ENCODE measurements around the gene COG8.
A peak's percentile ranks its signal among the peaks of the same experiment; 100 is the strongest.

The COG8 gene

DNA sequence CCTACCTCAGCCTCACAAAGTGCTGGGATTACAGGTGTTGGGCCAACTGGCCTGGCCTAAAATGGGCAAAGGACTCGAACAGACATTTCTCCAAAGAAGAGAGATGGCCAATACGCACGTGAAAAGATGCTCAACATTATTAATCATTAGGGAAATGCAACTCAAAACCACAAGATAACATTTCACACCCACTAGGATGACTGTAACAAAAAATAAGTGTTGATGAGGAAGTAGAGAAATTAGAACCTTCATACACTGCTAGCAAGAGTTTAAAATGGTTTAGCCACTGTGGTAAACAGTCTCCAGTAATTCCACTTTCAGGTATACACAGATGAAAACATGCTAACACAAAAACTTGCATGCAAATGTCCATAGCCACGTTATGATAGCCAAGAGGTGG lies 6.6 kb upstream of the COG8 start:
- DNase-seq (ENCODE audit: low read depth, low spot score): no peak

DNA sequence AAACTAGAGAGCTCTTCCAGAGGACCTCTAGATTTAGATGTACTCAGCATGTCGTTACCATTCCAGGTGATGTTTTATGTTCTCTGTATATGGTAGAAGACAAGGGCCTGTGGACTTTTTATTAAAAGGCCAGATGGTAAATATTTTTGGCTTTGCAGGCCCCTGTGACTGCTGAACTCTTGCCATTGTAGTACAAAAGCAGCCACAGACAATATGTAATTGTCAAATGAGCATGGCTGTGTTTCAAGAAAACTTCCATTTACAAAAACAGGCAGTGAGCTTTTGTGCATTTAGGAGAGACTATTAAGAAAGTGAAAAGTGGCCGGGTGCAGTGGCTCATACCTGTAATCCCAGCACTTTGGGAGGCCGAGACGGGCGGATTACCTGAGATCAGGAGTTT lies 4.8 kb upstream of the COG8 start:
- DNase-seq (ENCODE audit: low read depth, low spot score): no peak

DNA sequence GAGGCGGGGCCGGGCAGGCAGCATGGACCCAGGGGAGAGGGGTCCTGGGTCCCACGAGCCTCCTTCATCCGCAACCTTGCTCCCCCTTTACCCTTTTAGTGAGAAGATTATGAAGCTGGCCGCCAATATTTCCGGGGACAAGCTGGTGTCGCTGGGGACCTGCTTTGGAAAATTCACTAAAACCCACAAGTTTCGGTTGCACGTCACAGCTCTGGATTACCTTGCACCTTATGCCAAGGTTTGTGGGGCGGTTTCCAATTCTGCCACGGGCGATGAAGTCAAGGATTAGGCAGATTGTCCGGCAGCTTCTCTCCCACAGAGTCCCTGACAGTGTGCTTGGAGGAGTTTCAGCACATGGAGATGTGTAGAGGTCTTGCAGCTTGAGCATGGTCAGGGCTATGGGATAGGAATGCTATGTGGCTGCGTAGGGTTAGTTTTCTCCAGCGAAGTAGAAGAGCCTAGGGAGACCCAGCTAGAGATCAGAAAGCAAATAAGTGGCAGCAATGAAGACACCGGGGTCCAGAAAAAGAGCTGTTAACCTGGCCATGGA lies 806 bp upstream of the COG8 start:
- DNase-seq (ENCODE audit: low read depth, low spot score): no peak

DNA sequence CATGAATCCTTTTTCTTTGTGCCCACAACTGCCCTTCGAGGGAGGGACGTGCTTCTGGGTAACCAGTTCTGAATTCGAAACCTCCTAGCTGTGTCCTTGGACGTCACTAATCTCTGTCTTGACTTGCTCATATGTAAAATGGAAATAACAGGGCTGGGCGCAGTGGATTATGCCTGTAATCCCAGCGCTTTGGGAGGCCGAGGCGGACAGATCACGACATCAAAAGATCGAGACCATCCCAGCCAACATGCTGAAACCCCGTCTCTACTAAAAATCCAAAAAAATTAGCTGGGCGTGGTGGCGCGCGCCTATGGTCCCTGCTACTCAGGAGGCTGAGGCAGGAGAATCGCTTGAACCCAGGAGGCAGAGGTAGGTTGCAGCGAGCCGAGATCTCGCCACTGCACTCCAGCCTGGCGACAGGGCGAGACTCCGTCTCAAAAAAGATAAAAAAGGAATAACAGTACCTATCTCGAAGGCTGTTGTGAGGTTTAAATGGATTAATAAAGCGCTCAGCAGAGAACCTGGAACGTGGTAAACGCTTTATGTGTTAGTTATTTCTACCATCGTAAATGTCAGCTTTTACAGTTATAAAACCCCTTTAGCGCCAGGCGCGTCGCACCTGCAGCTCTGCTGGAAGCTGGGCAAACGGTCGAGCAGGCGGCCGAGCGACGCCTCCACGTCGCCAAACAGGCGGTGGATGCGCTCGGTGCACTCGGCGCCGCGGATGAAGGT lies 641 bp downstream of the COG8 start:
- no peak for DNase-seq (ENCODE audit: low read depth, low spot score)

DNA sequence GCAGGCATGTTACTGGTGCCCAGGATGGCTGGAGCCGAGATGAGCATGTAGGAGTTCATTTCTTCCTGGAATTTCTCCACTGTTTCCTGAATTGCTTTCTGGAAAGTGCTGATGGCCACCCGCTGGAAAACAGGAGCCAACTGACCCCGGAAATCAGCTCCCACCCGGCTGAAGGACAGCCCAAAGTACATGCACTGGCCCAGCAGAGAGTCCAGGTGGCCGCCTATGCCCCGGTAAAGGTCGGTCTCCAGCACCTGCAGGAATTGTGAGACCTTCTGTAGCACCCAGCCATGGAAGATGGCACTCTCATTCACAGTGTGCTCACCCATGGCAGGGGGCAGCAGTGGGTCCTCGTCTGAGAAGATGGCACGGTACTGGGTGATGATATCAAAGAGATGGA lies 4.7 kb downstream of the COG8 start:
- no peak for DNase-seq (ENCODE audit: low read depth, low spot score)

DNA sequence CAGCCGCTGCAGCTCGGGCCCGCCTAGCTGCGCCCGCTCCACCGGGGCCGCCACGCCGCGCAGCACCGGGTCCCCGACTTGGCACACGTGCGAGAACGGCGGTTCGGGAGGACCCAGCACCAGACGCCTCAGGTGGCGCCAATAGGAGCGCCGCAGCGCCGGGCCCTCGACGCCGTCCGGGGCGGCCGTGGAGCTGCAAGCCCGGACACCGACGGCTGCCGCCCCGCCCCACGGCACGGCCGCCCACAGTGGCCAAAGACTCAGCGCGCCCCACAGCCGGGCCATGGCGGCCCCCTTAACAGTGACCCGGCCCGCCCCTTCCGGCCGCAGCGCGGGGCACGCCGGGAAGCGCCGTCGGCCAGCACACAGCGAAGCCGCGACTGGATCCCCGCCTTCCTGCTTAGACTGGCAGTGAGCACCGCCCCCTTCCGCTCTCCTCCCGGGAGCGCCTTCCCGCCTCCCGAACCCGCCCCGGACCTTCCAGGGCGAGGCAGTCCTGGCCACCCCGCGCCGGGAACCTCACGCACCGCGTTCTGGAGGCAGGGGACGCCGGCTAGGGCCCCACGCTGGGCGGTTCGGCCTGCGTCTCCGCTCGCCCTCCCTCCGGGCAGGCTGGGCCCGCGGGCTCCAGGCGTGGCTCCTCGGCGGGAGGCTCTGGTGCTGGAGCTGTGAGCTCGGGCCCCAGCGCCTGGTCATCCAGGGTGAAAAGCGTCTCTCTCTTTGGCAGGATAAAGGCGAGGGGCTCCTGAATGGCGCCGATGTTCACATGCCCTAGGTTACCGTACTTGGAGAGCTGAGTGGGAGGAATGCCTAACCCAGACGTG lies 8.9 kb downstream of the COG8 start, which contains the start of gene PDF:
Gene PDF, minus strand, starts transcription at position 303 of the 824 bp plus-strand sequence. Its CDS starts 18 bp downstream, at position 285.
- peak; percentile 67 for DNase-seq (ENCODE audit: low read depth, low spot score)

DNA sequence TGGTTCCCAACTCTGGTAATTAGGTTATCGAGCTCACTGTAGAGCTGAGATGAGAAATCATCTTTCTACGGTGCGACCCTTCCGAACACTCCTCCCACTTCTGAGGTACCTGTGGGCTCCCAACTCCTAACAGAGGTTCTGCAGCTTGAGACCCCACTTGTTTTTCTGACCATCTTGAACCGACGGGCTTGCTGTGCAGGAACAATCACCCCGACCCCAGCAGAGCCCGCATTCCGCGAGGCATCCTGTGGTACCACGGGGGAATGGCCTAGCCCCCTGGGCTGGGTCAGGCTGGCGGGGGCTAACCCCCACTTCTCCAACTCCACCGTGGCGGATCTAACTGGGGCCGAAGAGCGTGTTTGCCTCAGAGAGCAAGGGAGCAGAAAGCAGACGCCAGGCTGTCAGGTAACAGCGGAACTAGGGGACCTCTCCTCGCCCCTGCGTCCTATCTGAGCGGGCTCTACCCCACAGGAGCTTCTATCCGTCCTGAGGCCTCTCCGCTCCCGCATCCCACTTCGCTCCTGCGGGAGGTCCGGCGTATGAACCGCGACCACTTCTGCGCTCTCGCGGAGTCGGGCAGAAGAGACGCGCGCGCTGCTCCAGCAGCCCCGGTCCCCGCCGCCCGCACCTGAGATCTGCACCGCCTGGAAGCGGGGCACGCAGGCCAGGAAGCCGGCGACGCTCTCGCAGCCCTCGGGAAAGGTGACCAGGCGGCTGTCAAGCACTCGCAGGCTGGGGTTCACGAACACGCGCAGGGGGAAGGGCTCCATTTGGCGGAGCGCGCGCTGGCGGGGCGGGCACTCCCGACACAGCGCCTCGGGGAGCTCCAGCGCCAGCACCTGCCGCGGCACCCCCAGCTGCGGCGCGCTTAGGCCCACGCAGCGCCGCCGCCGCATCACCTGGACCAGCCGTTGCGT lies 9.7 kb downstream of the COG8 start:
- no peak for DNase-seq (ENCODE audit: low read depth, low spot score)

DNA sequence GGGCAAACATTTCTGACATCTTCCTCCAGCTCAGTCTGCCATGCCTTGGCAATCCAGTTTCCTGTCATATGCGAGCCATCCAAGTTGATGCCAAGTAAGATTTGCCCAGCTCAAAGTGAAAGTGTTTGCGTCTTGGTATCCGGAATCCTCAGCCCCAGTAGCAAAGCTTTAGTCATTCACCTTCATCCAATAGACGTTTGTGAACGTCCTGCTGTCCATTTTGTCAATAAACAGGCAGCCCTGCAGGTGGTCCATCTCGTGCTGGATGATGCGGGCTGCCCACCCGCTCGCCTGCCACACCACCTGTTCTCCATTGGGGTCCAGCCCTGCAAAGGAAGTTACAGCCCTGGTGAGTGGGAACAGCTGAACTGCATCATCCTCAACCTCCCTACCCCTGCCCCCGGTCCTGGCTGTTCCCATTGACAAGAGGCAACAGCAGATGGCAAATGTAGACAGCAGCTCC lies 10.5 kb downstream of the COG8 start:
- DNase-seq (ENCODE audit: low read depth, low spot score): no peak

DNA sequence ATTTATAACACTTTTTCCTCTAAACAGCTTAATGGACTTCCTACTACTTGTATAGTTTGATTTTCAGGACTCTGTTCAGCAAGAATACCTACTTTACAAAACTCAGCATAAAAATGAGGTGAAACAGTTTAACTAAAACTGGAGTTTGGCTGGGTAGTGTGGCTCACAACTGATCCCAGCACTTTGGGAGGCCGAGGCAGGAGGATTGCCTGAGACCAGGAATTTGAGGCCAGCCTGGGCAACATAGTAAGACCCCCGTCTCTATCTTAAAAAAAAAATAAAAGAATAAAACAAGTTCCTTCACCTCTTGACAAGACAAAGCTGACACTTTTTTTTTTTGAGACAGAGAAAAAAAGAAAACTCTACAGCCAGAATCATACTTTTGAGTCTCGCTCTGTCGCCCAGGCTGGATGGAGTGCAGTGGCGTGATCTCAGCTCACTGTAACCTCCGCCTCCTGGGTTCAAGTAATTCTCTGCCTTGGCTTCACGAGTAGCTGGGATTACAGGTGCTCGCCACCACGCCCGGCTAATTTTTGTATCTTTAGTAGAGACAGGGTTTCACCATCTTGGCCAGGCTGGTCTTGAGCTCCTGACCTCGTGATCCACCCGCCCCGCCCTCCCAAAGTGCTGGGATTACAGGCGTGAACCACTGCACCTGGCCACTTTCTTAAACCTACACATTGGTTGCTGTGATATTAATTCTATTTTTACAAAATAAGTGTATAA lies 11.6 kb downstream of the COG8 start:
- DNase-seq (ENCODE audit: low read depth, low spot score): no peak

DNA sequence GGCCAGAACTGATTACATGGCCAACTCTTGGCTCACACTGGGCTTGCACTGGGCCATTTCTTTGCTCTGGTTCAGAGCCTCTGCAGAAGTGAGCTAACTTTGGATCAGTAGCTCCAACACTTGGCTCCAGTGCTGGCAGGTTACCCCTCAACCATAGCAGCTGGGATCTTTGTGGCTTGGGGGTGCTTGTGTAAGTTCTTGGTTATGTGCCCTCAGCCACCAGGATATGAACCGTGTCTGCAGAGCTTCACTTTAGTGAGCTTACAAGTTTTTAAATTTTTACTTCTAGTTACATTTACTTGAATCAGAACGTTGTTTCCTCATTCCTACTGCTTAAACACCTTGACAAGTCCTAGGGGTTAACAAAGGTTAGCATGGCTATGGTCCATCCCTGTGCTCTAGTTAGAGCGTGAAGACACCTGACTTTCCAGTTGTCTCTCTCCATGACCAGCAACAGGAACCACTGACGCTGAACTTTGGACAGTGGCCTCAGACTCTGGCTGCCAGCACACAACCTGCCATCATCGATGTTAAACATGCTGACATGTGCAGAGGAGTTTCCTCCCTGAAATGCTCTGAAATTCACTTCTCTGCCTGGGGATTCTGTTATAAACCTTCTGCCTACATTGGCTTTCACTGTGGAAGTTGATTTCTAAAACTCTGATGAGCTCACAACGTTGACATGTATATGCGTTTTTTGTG lies 13.0 kb downstream of the COG8 start:
- DNase-seq (ENCODE audit: low read depth, low spot score): no peak

DNA sequence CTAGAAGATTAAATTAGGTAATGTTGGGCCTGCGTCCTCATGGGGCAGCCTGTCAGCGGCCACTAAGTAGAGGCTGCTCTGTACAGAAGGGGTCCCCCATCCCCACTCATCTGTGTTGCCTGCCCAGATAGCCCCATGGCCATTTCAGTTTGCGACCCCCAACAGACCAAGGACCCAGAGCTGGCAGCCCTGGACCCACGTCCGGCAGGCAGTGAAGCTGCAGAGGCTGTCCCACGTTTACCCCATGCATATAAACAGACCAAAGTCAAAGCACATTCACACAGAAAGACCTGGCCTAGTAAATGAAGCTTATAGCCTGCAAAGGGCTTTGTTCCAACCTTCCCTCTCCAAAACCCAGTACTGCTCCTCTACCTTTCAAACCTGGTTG lies 13.6 kb downstream of the COG8 start:
- no peak for DNase-seq (ENCODE audit: low read depth, low spot score)

DNA sequence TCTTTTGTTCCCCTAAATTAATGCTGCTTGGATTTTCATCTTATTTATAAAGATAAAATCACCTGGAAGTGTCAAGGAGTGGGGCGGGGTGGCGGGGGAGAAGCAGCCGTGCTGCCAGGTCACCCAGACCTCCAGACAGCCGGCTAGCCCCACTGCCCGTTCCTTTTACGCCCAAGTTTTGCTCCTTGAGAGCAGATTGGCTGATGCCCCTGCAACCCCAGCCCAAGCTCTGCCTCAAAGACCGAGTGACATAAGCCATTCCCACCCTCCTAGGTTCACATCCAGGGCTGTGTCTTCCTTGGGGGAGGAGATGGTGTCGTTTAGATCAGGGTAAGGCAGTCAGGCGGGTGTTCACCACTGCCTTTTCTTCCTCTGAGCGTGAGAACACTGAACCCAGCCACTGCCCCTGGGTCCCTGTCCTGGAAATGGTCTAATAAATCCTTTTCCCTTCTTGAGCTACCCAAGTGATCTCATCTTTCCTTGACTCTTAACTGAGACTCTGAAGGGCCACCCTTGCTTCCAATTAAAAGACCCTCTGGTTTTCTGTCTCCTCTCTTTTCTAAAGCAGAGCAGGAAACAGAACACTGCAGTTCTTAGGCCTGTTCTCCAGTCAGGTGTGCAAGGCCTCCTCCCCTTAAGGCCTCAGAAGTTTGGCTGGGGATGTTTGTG lies 14.6 kb downstream of the COG8 start:
- no peak for DNase-seq (ENCODE audit: low read depth, low spot score)

DNA sequence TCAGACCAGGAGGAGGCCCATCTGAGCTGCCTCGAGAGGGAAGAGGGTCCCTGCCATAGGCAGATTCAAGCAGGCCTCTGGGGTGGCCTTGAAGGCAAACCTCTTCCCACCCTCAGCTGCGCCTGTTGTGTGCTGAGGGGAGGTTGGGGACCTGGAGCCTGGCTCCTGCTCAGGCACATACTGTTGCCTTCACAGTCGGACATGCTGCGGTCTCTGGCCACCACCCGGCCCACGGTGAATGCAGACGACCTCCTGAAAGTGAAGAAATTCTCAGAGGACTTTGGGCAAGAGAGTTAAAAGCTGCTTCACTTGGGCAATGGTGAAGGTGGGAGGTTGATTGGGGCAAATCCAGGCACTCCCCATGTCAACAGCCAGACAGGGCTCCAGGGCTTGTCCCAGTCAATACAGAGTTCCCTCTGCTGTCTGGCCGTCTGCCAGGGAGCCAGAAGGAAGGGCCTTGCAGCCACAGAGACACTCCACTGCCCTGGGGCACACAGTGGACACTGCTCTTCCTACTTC lies 15.3 kb downstream of the COG8 start:
- no peak for DNase-seq (ENCODE audit: low read depth, low spot score)

DNA sequence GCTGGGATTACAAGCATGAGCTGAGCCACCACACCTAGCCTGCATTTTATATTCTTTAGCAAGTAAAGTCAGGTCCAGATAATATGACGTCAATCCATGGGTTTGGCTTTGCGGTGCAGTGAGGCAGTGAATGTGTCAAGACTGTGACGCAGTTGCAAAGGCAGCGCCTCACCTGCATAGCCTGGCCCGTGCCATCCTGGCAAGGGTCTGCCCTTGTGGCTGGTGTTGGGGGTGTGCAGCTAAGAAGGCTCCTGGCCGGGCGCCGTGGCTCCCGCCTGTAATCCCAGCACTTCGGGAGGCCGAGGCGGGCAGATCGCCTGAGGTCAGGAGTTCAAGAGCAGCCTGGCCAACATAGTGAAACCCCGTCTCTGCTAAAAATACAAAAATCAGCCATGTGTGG lies 15.9 kb downstream of the COG8 start:
- no peak for DNase-seq (ENCODE audit: low read depth, low spot score)

DNA sequence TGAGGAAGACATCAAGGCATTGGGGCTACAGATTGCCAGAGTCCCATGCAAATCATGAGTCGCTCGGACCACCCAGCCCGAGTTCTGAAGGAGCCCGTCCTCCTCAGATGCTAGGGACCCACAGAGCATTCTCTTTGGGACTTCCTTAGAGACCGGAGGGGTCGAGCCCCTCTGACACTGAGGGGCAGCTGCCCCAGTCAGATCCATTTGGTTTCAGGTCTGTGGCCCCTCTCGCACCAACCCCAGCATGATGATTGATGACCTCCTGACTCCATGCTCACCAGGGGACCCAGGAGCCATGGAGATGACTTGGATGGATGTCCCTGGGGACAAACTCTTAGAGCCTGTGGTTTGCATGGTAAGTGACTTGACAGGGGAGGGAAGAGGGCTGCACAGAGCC lies 17.0 kb downstream of the COG8 start:
- DNase-seq (ENCODE audit: low read depth, low spot score): no peak

DNA sequence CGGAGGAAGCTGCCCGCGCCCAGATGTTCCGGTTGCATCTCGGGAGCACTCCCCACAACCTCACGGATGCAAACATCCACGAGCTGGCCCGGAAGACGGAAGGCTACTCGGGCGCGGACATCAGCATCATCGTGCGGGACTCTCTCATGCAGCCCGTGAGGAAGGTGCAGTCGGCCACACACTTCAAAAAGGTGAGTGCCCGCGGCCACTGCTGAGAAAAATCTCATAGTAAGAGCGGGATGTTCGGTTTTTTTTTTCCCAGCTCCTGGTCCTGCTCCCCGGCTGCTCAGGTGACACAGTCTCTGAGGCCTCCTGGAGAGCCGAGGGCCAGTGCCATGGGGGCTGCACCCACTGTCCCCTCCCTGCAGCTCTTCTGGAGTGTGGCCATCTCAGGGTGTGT lies 18.3 kb downstream of the COG8 start:
- DNase-seq (ENCODE audit: low read depth, low spot score): no peak

DNA sequence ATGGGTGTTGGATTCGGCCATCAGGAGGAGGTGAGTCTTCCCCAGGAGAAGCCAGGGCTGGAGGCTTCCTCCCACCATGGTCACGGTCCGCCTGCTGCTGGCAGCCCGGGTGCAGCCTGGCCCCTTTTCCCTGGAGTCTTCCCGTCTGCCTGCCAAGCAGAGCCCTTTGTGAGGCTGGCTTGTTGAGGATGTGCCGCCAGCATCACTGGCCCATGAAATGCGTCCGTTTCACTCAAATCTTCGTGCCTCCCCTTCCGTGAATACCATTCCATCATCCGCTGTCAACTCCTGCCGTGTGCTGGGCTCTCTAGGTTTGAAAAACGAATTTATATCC lies 18.7 kb downstream of the COG8 start:
- no peak for DNase-seq (ENCODE audit: low read depth, low spot score)

DNA sequence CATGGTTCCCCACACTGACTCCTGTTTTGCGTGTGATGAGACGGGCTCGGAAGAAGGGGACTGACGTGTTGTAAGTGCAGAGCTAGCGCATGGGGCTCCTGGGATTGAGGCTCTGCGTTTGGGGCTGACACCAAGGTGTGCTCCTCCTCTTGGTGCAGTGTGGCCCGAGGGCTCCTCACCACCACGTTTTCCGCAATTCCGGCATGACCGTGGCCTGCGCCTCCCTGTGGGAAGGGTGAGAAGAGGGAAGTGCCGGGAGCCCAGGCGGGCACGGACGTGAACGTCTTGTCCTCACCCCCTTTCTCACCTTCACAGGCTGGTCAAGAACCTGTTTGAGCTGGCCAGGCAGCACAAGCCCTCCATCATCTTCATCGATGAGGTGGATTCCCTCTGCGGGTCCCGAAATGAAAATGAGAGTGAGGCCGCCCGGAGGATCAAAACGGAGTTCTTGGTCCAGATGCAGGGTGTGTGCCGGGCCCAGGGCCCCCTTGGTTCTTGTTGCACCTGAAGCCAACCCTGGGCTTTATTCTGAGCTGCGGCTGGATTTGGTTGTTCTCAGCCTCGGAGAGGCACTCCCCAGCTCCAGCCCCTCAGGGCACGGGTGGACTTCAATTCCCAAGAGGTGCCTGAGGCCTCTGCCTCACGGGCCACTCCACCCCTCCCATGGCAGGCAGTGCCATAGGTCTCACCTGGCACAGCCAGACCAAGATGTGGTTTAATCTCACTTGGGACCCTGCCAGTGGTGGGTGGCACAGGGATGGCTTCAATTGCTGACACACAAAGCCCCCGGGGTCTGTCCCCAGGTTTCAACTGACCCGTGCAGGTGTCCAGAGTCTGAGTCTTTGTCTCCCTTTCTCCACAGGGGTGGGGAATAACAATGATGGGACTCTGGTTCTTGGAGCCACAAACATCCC lies 19.3 kb downstream of the COG8 start:
- no peak for DNase-seq (ENCODE audit: low read depth, low spot score)

DNA sequence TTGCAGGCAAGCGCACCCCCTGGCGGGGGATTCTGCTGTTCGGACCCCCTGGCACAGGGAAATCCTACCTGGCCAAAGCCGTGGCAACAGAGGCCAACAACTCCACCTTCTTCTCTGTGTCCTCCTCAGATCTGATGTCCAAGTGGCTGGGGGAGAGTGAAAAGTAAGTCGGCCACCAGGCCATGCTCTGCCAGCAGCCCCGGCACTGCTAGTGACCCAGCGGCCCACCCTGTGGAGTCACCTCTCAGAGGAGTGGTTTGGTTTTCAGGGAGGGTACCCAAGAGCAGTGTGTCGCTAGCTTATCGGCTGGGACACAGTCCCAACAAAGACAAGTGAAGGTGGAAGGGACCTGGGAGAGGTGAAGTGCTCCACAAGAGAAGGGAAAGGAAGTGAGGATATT lies 20.0 kb downstream of the COG8 start:
- no peak for DNase-seq (ENCODE audit: low read depth, low spot score)
